Lower leg skin (tissue), 4 donors: ENCODE measurements around the gene IL7R. TPM values are rescaled to one million over a fixed set of nuclear protein-coding genes. Genes with fewer than 3 reads are reported as not detected.

ENCODE experiments used
- DNase-seq, 2 donors: peaks; one replicate each; pipeline ENCODE4 v3.0.0-alpha.2; 2019; ENCODE audit warnings: low spot score in 2 of 2
- H3K4me3 ChIP-seq: fragments of 200-600 bp; sonication (generic); 2 replicates; pipeline ENCODE4 v1.5.1; 2017; ENCODE audit warnings: mild to moderate bottlenecking, low read depth; ENCODE audit not compliant: poor library complexity, severe bottlenecking
- CTCF ChIP-seq, 3 donors: fragments of 450-650 bp; IDR thresholded peaks; one replicate each; pipeline ENCODE4 v1.5.1; 2016; ENCODE audit warnings: antibody characterized with exemption in 3 of 3, mild to moderate bottlenecking in 3 of 3, moderate library complexity in 2 of 3
- POLR2A ChIP-seq, 2 donors: fragments of 450-650 bp; IDR thresholded peaks; one replicate each; pipeline ENCODE4 v1.6.1; 2016 to 2017; ENCODE audit warnings: antibody characterized with exemption in 2 of 2, mild to moderate bottlenecking in 1 of 2, moderate library complexity in 1 of 2
- WGBS, 2 donors: methylation state at CpG; one replicate each; pipeline ENCODE4 v1.1.5; 2018; 5-methylcytosine and 5-hydroxymethylcytosine counted together
- intact Hi-C: fragments of 100-400 bp; cut with DNase I; formaldehyde crosslinking; loops from one replicate; pipeline ENCODE4 v1.15.0; 2023; ENCODE audit warnings: low total_unique reads
- total RNA-seq, 4 donors: library from RNA; depleted of rRNA; stranded (reverse); fragments of >200 nt; gene quantifications; one replicate each; pipeline ENCODE4 v1.1.0, GENCODE V29; 2016

IL7R gene
- total RNA-seq, 4 donors from 2014 or later = 1.4 to 5.5 (median 4.4) TPM

- H3K4me3 ChIP-seq = no peak overlapping the region
- no peak for DNase-seq
- WGBS, 2 donors = 86 to 88% methylated on average over 7 of the region's 7 CpGs
- TF ChIP-seq CTCF (IDR thresholded peaks at IDR 0.05) (no peak), POLR2A (IDR thresholded peaks at IDR 0.05) (no peak)
- intact Hi-C loops = no loop called here
Observed at GRCh38 chr5:35823347-35824098, 33.2 kb upstream of the IL7R start.

GRCh38 chr5:35826056-35826455, 30.6 kb upstream of the IL7R start:
- TF ChIP-seq CTCF (IDR thresholded peaks at IDR 0.05) = no peak
- TF ChIP-seq POLR2A (IDR thresholded peaks at IDR 0.05) = no peak
- DNase-seq = no peak
- intact Hi-C loops = no loop called here
- no peak overlapping the region for H3K4me3 ChIP-seq
- 82 to 90% methylated on average over 3 of the region's 3 CpGs for WGBS, 2 donors

GRCh38 chr5:35826554-35826953, 30.1 kb upstream of the IL7R start:
- DNase-seq = no peak
- intact Hi-C loops = no loop called here
- WGBS, 2 donors = 81 to 87% methylated on average over 2 of the region's 2 CpGs
- no peak overlapping the region for H3K4me3 ChIP-seq
- TF ChIP-seq CTCF (IDR thresholded peaks at IDR 0.05) = no peak
- no peak for TF ChIP-seq POLR2A (IDR thresholded peaks at IDR 0.05)

DNA sequence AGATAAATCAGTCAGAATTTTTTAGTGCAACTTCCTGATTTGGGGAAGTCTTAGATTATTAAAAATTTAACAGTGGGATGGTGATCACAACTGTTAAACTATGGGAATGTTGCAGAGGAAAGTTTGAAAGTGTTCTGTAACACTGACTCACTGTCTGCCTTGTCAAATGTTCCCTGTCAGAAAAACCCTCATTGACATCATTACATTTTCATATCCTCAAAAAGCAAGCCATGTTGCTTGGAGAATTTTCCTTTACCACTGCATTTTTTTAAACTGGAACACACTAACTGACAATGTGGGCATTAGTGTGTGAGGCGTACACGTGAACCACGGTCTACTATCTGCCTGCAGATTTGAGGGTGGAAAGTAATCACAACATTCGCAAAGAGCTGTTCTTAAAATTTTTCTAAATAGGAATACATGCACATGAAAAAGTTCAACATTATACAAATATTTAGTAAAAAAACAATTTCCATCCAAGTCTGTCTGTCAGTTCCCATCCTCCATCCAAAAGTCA, 28.6 kb upstream of the IL7R start:
- 85 to 90% methylated on average over 4 of the region's 4 CpGs for WGBS, 2 donors
- no peak overlapping the region for H3K4me3 ChIP-seq
- DNase-seq = no peak
- no peak for TF ChIP-seq POLR2A (IDR thresholded peaks at IDR 0.05)
- TF ChIP-seq CTCF (IDR thresholded peaks at IDR 0.05) = no peak
- intact Hi-C loops = no loop called here

DNA sequence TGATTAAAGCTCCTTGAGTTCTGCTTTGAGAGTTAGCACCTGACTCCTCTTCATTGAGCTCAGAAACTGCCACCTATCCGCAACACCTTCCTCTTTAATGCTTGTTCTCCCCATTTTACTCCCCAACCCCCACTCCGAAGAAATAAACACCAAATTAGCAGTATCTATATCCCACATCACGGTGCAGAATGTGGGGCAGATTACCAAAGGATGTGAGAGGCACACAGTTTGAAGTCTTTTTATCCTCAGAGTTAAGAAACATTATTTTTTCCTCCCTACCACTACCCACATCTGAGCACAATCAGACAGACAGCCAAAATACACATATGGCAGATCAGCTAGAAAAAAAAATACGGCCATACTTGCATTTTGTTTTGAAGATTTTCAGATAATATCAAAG, 26.1 kb upstream of the IL7R start:
- no peak for TF ChIP-seq CTCF (IDR thresholded peaks at IDR 0.05)
- TF ChIP-seq POLR2A (IDR thresholded peaks at IDR 0.05) = no peak
- intact Hi-C loops = no loop called here
- no peak overlapping the region for H3K4me3 ChIP-seq
- WGBS, 2 donors = 57% methylated on average over 4 of the region's 4 CpGs
- DNase-seq = no peak

DNA sequence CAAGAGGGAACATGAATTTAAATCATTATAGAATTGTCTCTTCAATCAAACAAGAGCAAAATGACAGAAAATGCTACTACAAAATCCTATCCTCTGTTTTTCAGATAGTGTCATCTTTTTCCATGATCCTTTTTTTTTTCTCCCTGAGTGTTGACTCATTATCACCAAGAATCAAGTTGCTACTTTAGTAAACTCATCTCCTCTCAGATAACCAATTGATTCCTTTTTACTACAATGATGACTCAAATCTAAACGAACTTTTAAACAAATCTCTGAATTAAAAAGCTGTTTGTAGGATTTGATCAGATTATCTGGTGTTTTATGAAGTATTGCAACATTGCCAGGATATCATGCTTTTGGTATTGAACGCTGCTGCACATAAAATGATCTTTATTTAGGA, 23.9 kb upstream of the IL7R start:
- TF ChIP-seq CTCF (IDR thresholded peaks at IDR 0.05) = no peak
- TF ChIP-seq POLR2A (IDR thresholded peaks at IDR 0.05) = no peak
- intact Hi-C loops = no loop called here
- 50 to 70% methylated on average over 2 of the region's 2 CpGs for WGBS, 2 donors

More for the DNA sequence above, 23.9 kb upstream of the IL7R start:
- DNase-seq = no peak
- H3K4me3 ChIP-seq = no peak overlapping the region
